ENCODE data around the gene CCDC77.
"Not testable (repeated sequence)": the region's sequence is repeated elsewhere in the genome, so short reads cannot be mapped to it uniquely, and the experiment has no call there.

CCDC77 gene

DNA sequence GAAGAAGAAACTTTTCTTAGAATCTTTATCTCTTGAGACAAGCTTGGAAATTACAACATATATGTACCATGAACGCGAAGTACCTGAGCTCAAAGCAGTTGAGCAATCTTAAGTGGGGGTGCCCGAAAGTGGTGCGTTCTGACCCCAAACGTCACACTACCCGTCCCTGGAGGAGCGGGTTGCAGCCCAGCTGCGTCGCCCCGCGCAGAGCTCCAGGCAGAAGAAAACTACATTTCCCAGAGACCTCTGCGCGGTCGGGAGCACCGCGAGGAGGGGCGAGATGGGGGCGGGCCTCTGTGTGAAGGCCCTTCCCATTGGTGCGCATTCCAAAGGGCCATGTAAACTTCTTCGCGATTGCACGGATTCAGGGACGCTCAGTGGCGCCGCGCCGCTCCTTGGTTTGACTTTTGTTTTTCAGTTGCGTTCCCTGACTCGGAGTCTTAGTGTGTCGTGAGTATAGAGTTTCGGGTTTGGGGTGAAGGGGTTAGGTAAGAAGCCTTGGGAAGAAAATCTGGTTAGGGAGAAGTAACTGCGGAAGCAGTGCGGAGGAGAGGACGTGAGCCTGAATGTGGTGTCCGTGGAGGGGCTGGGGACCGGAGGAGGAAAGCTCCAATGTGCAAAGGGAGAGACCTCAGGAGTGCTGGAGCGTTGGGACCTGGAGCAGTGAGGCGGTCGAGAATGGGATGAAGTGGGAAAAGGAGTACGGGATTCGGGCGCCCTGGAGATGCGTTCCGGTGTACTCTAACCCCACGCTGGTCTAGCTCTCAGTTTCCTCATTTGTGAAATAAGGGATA lies at the start of gene CCDC77:
TSS of gene CCDC77 (plus strand) at position 410 of the 794 bp plus-strand sequence. CDS start 7,740 bp downstream, outside the sequence.
- no peak for DNase-seq

GRCh38 chr12:356276-356988 lies 45.0 kb upstream of the CCDC77 start:
- DNase-seq = no peak

- DNase-seq = no peak
Measured at GRCh38 chr12:359091-359490, 42.4 kb upstream of the CCDC77 start.

- DNase-seq = no peak
Measured at GRCh38 chr12:366820-367219, 34.6 kb upstream of the CCDC77 start.

GRCh38 chr12:367972-368371 lies 33.5 kb upstream of the CCDC77 start:
- no peak for DNase-seq

GRCh38 chr12:370739-371485 lies 30.5 kb upstream of the CCDC77 start:
- not testable (repeated sequence) for DNase-seq

DNA sequence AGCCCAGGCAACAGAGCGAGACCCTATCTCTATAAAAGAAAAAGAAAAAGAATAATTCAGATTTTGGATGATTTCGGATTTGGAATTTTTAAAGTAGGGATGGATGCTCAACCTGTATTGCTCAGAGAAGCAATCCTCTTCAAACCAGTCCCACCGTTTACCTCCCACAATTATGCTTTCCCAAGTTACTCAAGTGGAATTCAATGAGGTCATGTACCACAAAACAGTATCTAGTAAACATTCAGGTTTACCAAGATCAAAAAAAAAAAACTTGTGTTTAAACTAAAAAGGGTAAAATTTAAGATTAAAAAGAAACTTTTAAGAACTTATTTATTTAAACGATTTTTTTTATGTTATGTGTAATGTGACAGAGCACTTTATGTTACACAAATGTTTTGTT lies 14.8 kb upstream of the CCDC77 start:
- no peak for DNase-seq

DNA sequence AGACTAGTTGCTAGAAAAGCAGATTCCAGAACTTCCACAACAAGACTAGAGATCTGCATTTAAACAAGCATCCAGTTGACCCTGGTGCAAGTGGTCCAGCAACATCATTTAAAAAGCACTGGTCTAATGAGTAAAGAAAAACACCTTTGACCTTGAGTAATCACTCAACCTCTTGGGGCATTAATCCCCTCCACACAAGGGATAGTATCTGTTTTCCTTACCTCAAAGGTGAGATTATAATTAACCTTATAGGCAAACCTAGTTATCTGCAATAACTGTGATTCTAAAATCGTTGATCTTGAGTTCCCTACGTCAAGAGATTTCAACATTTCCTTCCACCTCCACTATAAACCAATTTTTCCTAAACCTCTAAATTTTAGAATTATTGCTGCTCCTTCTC lies 13.4 kb upstream of the CCDC77 start:
- no peak for DNase-seq

- DNase-seq = no peak
Measured at GRCh38 chr12:388541-389141, 12.8 kb upstream of the CCDC77 start.

DNA sequence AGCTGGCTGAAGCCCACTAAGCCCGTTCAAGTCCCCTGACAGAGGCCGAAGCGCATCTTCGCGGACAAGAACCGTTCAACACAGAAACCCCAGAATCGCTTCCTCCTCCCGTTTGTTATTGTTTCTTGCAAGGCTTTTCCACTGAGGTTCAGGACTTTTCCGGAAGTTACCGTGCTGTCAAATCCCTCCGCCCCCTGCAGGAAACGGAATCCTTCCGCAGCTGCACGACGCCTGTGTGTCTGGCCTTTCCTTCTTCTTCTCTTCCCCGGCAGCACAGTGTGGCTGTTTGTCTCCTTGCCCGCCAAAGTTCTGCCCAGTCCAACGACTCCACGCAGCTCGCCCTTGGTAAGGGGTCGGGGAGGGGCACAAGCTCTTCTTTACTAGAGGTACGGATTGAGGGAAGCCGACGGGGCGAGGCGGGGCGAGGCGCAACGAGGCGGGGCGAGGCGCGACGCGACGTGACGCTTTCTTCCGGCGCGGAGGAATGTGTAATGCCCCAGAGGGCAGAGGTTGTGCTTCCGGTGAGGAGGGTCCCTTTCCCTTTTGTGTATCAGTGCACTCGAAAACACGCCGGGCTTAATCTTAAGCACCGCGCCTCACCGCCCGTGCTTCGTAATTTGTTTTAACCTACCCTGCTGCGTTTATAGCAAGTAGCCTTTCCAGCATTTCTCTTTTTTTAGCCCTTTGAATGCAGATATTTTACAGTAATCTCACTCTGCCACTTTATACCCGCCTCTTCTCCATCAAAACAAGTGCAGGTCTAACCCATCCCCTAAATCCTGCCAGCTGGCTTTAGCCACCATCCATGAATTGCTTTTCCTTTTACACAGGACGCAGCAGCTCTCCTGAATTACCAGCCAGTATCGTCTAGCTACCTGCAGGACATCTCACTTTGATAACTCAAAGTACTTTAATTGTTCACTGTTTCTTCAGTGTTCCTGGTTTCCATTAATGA lies 12.0 kb upstream of the CCDC77 start, which contains the start of gene KDM5A:
TSS of gene KDM5A (minus strand) at position 179 of the 955 bp plus-strand sequence. CDS start 229 bp downstream, outside the sequence.
- DNase-seq = no peak

DNA sequence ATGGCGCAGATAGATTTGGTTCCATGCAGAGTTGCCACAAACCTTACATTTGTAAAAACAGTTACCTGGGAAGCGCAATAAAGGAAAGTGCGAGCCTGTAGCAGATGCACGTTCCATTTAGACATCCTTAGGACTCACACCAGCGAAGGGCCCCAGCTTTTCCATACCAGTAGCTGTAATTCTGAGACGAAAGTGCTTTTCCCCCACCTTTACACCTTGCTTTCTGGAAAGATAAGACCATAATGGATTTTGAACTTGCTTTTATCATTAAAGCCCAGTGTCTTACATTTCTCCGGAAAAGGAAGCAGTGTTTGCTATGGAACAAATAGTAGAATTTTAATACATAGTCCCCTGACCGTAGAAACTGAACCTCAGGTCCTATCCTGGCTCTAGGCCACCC lies 616 bp upstream of the CCDC77 start:
- no peak for DNase-seq

DNA sequence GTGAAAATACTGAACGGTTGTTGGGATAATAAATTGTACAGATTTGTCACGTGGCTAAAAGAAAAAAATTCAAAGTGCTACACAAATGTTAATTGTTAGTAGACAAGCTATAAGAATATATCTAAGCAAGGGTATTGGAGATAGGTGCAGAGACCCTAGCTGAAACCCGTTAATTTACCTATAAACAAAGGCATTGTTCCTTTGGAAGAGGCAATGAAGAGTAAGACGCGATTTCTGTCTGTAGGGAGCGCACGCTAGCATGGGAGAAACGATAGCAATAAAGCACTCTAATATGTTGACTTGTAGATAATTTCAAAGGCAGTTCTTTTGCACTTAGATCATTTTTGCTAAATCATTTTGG lies 565 bp downstream of the CCDC77 start:
- no peak for DNase-seq

- DNase-seq = no peak
Measured at GRCh38 chr12:414859-415258, 13.4 kb downstream of the CCDC77 start.

DNA sequence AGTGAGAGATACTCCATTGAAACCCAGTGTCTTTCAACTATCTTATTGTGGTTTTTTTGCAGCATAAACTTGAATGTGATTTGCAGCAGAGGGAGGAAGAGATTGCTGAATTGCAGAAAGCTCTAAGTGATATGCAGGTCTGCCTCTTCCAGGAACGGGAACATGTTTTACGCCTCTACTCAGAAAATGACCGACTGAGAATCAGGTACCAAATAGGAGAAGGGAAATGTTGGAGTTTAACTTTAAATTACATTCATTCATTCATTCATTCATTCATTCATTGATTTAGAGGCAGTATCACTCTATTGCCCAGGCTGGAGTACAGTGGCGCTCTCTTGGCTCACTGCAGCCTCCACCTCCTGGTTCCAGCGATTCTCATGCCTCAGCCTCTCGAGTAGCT lies 17.0 kb downstream of the CCDC77 start:
- no peak for DNase-seq

- DNase-seq = no peak
Measured at GRCh38 chr12:422526-422925, 21.1 kb downstream of the CCDC77 start.

GRCh38 chr12:435737-436136 lies 34.3 kb downstream of the CCDC77 start:
- DNase-seq = not testable (repeated sequence)

GRCh38 chr12:442235-442884 lies 40.9 kb downstream of the CCDC77 start:
- peak; percentile 40 to 61 for DNase-seq

DNA sequence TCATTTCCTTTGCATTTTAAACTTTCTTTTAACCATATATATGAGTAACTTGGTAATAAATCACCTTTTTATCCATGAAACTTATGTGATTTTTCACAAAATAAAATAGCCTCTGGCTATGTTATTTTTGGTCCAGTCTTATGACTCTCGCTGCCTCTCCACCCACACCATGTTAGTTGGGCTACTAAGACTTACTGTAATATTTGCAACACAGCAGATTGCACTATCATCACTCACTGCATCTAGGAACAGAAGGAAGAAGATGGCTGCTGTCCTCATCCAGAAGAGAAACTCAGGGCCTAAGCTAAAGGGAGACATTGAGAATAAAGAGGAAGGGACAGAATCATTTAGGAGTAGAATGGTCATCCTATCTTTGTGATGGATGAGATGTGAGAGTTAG lies 45.7 kb downstream of the CCDC77 start:
- DNase-seq = no peak

DNA sequence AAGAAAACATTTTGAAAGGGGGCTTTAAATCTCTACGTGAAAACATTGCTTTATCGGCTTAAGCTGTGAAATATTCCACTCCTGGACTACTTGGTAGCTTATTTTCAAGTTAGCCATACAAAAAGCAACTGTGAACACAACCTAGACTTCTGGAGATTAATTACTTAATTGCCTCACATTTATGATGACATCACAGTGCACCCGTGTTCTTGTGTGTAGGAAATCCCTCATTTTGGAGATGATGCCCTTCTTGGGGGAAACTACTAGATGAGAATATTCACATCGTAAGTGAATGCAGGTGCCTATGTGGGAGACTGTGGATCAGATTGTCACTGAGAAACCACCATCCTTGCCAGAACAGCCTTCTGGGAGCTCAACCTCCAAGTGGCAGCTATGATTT lies 47.8 kb downstream of the CCDC77 start:
- no peak for DNase-seq

- no peak for DNase-seq
Measured at GRCh38 chr12:450438-450837, 49.0 kb downstream of the CCDC77 start.

DNA sequence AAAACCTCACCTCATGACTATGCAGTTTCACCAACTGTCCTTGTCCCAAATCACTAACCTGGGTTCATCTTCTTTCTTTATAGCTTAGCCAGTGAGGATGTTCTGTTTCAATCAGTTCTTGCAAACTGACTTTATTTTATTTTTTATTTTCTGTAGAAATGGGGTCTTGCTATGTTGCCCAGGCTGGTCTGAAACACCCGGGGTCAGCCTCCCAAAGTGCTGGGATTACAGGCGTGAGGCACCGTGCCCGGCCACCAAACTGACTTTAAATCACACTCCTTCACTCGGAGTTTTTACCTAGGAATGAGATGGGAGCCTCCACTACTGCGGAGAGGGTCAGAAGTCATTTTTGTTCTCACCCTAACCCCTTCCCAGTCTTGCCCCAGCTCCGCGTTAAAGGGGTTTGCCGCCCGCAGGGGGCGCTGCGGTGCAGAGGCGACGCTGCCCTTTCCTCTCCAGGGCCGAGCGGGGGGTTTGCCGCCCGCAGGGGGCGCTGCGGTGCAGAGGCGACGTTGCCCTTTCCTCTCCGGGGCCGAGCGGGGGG lies 51.3 kb downstream of the CCDC77 start:
- no peak for DNase-seq
